D341Med (cell line): ENCODE results near the gene TIMM23.

ENCODE experiments used
- DNase-seq: peaks from one replicate; pipeline ENCODE4 v3.0.0; 2012; ENCODE audit warnings: low spot score

The TIMM23 gene

GRCh38 chr10:46052791-46053375 lies 80.6 kb downstream of the TIMM23 start:
- DNase-seq = no peak
